ENCODE data around the gene MRGPRE. TPM values are rescaled to one million over a fixed set of nuclear protein-coding genes. Genes with fewer than 3 reads are reported as not detected.

MRGPRE gene
- total RNA-seq, 1 experiment from 2014 or later = not detected

GRCh38 chr11:3186166-3186953, 45.9 kb downstream of the MRGPRE start:
- TF ChIP-seq CTCF (conservative IDR thresholded peaks at IDR 0.05; ENCODE audit: low read depth, low read length) (no peak), EZH2 (IDR thresholded peaks at IDR 0.05; ENCODE audit: low read length, unreplicated experiment) (no peak), EZH2phosphoT487 (IDR thresholded peaks at IDR 0.05; ENCODE audit: borderline replicate concordance, low read length) (no peak)
- no peaks in the 10 kb centered on the region for H3K4me1 ChIP-seq (ENCODE audit: insufficient read depth, low read length)
- no peak for ATAC-seq

GRCh38 chr11:3184732-3185347, 47.4 kb downstream of the MRGPRE start:
- Histone ChIP-seq H3K9me2 (replicated peaks; ENCODE audit: low read length) (no peaks in the 10 kb centered on the region), H3K4me3 (ENCODE audit: low read length) (no peak overlapping the region), H3K79me2 (ENCODE audit: low read length) (no peaks in the 10 kb centered on the region), H3K9me3 (ENCODE audit: low read length) (no peaks in the 10 kb centered on the region), H2AFZ (ENCODE audit: low read length) (no peak overlapping the region), H3K4me2 (ENCODE audit: low read length) (no peak overlapping the region), H3K9ac (ENCODE audit: low read length) (no peak overlapping the region), H4K20me1 (ENCODE audit: low read length) (no peaks in the 10 kb centered on the region), H3K4me1 (ENCODE audit: insufficient read depth, low read length) (no peaks in the 10 kb centered on the region), H3F3A (ENCODE audit: low read length, unreplicated experiment) (no peaks in the 10 kb centered on the region), H3K27ac (ENCODE audit: low read length) (no peak overlapping the region), H3K36me3 (ENCODE audit: low read depth, low read length) (no peaks in the 10 kb centered on the region), H3K27me3 (ENCODE audit: low read length) (no peaks in the 10 kb centered on the region)
- no TSS peak for BruUV-seq (replicated peaks)
- ChIA-PET CTCF (no interaction called here), POLR2A (ENCODE audit: unreplicated experiment) (no interaction called here)
- no peak for TF ChIP-seq EZH2phosphoT487 (IDR thresholded peaks at IDR 0.05; ENCODE audit: borderline replicate concordance, low read length)
- no peak for TF ChIP-seq EZH2 (IDR thresholded peaks at IDR 0.05; ENCODE audit: low read length, unreplicated experiment)
- no peak for TF ChIP-seq CTCF (conservative IDR thresholded peaks at IDR 0.05; ENCODE audit: low read depth, low read length)
- ATAC-seq (no peak), DNase-seq (no peak)
- intact Hi-C loops (cut with micrococcal nuclease) = no loop called here

More at GRCh38 chr11:3186166-3186953, 45.9 kb downstream of the MRGPRE start:
- H3K27me3 ChIP-seq (ENCODE audit: low read length) = no peaks in the 10 kb centered on the region
- H2AFZ ChIP-seq (ENCODE audit: low read length) = no peak overlapping the region
- DNase-seq = no peak
- no peak overlapping the region for H3K9ac ChIP-seq (ENCODE audit: low read length)
- no TSS peak for BruUV-seq (replicated peaks)
- intact Hi-C loops (cut with micrococcal nuclease) = no loop called here
- H3K4me2 ChIP-seq (ENCODE audit: low read length) = no peak overlapping the region
- H3K27ac ChIP-seq (ENCODE audit: low read length) = no peak overlapping the region
- CTCF ChIA-PET = no interaction called here
- no peaks in the 10 kb centered on the region for H3K79me2 ChIP-seq (ENCODE audit: low read length)
- H4K20me1 ChIP-seq (ENCODE audit: low read length) = no peaks in the 10 kb centered on the region
- no peaks in the 10 kb centered on the region for H3F3A ChIP-seq (ENCODE audit: low read length, unreplicated experiment)
- POLR2A ChIA-PET (ENCODE audit: unreplicated experiment) = no interaction called here
- H3K4me3 ChIP-seq (ENCODE audit: low read length) = no peak overlapping the region
- H3K9me2 ChIP-seq (replicated peaks; ENCODE audit: low read length) = no peaks in the 10 kb centered on the region
- H3K36me3 ChIP-seq (ENCODE audit: low read depth, low read length) = no peaks in the 10 kb centered on the region
- H3K9me3 ChIP-seq (ENCODE audit: low read length) = no peaks in the 10 kb centered on the region

GRCh38 chr11:3183523-3183922, 48.7 kb downstream of the MRGPRE start:
- Histone ChIP-seq H3K9ac (ENCODE audit: low read length) (no peak overlapping the region), H4K20me1 (ENCODE audit: low read length) (no peaks in the 10 kb centered on the region), H3K9me3 (ENCODE audit: low read length) (no peaks in the 10 kb centered on the region), H3K36me3 (ENCODE audit: low read depth, low read length) (no peaks in the 10 kb centered on the region), H3K9me2 (replicated peaks; ENCODE audit: low read length) (no peaks in the 10 kb centered on the region), H3K27me3 (ENCODE audit: low read length) (no peaks in the 10 kb centered on the region), H3K79me2 (ENCODE audit: low read length) (no peaks in the 10 kb centered on the region), H3K4me3 (ENCODE audit: low read length) (no peak overlapping the region), H3K27ac (ENCODE audit: low read length) (no peak overlapping the region), H2AFZ (ENCODE audit: low read length) (no peak overlapping the region), H3K4me2 (ENCODE audit: low read length) (no peak overlapping the region), H3K4me1 (ENCODE audit: insufficient read depth, low read length) (no peaks in the 10 kb centered on the region), H3F3A (ENCODE audit: low read length, unreplicated experiment) (no peaks in the 10 kb centered on the region)
- ChIA-PET CTCF (no interaction called here), POLR2A (ENCODE audit: unreplicated experiment) (no interaction called here)
- no peak for ATAC-seq
- BruUV-seq (replicated peaks) = no TSS peak
- intact Hi-C loops (cut with micrococcal nuclease) = no loop called here
- DNase-seq = no peak
- TF ChIP-seq CTCF (conservative IDR thresholded peaks at IDR 0.05; ENCODE audit: low read depth, low read length) (no peak), EZH2 (IDR thresholded peaks at IDR 0.05; ENCODE audit: low read length, unreplicated experiment) (no peak), EZH2phosphoT487 (IDR thresholded peaks at IDR 0.05; ENCODE audit: borderline replicate concordance, low read length) (no peak)
